HL-60/S4 treated with retinoic acid at 250 ng/mL for 4 days and 3 days (cell line): ENCODE measurements around the gene FAM13C.

ENCODE experiments used
- in situ Hi-C: fragments of 300-500 bp; cut with MboI; formaldehyde crosslinking; loops from 2 replicates; pipeline ENCODE4 v1.7.0; 2022; ENCODE audit warnings: low sequenced_read_pairs

The FAM13C gene

DNA sequence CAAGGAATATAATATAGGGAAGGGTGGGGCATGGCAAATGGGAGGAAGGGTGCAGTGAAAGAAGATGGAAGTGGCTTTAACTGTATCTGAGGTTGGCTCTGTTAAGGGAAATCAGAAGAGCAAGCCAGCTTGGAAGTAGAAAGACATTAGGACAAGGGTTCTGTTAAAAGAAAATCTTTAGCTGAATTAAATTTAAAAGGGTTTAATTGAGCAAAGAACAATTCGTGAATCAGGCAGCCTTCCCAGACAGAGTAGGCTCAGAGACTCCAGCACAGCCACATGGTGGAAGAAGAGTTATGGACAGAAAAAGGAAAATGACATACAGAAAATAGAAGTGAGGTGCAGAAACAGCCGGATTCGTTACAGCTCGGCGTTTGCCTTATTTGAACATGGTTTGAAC lies 42.0 kb downstream of the FAM13C start:
- in situ Hi-C loops, result no loop called here

DNA sequence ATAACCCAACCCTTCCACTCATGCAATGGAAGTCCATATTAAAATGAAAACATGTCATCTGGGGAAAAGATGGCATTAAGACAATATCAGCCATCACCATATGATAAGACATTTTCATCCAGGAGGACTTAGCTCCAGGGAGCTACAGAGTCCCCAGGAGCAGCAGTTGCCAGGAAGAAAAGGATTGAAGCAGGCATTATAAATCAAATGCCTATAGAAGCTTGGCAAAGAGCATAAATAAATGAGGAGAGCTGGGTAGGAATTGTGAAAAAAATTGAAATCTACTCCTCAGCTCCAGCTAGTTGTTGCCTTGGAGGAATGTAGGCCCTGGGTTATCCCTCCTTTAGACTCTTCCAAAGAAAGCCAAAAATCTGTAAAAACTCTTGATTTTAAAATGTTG lies 42.5 kb downstream of the FAM13C start:
- in situ Hi-C loops, result no loop called here

DNA sequence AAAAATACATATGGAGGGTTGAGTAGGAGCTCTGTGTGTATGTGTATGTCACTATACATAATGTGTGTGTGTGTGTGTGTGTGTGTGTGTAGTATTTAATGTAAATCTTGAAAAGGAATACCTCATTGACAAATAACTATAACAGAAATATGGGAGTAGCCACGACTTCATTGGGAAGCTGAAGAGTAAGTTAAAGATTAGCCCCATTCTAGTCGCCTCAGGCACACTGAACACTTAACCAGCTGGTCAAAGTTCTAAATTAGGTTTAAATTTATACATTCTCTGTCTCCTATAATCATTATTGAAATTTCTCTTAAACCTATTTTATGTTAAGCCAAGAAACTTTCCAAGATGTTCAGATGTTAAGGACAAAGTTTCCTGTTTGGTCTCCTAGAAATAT lies 45.3 kb downstream of the FAM13C start:
- in situ Hi-C loops, result no loop called here

DNA sequence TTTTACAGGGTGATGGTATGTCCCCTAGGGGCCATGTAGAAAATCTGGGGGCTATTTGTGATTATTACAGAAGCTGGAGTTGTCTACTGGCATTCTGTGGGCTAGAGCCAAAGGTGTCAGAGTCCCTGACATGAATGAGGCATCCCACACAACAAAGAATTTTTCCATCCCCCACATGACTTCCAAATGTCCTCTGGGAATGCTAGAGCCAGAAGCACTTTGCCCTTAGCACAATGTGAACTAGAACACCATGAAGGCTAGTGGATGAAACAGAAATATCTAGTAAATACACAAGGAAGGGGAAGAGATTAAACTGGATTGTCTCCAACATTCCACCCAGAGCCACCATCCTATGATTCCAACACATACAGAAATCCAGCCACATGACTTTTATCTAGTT lies 46.9 kb downstream of the FAM13C start:
- in situ Hi-C loops, result no loop called here

DNA sequence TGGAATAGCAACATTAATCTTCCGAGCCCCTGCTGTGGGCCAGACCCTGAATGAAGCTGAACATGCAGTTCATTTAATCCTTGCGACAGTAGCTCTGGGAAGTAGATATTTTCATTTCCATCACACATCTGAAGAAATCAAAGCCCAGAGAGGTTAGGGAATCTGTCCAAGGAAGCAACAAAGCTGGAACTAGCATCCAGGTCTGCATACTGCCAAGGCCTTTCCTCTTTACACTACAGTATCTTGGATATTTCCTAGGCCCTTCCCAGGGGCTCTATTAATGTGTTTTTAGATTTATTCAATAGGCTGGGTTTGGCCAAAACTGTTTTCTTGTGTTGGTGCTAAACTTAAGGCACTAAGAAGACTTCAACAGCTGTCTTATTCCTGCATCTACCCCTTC lies 48.1 kb downstream of the FAM13C start:
- in situ Hi-C loops, result no loop called here

DNA sequence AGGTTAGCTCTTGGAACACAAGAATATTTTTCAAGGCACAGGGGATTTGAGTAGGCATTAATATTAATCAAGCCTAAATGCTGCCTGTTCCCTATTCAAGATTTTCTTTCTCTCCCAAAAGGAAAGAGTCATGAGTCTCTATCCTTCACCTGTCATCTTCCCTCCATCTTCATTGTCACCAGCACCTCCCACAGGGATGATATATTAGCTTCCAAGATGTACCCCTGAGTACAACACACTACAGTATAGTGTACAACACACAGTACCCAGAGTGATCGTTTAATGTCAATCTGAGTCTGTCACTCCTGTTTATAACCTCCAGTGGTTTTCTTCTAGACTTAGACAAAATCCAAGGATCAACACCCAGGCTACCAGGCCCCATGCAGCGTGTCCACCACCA lies 50.1 kb downstream of the FAM13C start:
- in situ Hi-C loops, result no loop called here

DNA sequence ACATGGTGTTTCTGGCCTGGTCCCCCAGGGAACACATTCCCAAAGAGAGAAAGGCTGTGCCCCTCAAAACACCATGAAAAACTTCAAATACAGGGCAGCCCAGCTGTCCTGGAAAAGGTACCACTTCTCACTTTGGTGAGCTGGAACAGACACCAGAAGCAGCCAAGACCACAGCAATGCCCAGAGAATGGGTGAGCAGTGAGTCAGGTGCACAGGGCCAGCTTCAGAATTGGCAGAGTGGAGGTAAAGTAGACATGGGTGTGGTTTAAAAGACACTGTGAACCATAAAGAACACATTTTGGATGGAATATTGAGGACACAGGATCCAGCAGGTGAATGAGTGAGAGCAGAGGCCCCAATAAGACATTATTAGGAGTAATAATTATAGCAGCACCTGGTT lies 51.3 kb downstream of the FAM13C start:
- in situ Hi-C loops, result no loop called here

DNA sequence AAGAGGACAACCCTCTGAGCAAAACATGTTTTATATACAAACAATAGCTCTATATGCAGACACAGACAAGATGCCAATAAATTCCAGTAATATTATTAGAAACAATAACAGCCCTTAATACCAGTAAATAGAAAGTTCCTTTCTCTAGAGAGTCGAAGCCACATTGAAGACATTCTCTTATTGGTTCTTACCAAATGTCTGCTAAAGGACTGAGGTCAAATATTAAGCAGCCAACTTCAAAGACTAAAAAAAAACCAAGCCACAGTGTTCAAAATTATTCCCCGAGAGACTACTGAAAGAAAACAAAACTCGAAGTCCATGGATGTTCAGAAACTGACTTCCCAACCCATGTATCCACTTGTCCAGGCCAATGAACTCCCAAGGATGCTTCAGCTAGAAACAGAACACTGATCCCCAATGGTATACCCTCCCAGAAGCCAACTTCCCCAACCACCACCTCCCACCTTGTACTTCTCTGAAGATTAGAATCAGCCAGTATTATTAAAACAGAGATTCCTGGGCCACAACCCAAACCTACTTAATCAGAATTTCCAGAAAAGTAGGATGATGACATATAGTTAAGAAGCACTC lies 51.9 kb downstream of the FAM13C start:
- in situ Hi-C loops, result no loop called here

DNA sequence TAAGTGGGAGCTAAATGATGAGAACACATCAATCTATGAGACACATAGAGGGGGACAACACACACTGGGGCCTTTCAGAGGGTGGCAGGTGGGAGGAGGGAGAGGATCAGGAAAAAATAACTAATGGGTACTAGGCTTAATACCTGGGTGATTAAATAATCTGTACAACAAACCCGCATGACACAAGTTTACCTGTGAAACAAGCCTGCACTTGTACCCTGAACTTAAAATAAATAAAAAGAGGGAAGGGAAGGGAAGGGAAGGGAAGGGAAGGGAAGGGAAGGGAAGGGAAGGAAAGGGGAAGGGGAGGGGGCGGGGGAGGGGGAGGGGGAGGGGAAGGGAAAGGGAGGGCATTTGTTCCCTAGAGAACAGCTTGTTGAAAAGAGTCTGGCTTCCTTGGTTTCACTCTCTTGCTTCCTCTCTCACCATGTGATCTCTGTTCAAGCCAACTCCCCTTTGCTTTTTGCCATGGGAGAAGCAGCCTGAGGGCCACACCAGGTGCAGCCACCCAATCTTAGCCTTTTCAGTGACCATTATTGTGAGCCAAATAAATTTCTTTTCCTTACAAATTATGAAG lies 57.7 kb downstream of the FAM13C start:
- in situ Hi-C loops, result no loop called here

DNA sequence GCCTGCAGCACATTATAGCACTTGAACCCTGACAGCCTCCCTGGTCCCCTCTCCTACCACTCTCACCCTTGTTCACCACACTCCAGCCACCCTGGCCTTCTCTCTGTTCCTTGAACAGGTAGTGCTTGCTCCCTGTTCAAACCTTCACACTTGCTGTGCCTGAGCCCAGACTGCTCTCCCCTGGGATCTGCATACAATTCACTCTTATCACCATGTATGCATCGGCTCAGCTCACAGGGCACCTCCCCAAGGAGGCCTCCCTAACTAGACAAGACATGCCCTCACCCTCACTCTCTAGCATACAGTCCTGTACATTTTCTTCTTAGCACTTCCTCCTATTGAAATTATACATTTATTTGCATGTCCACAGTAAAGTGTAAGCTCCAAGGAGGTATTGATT lies 59.3 kb downstream of the FAM13C start:
- in situ Hi-C loops, result no loop called here

DNA sequence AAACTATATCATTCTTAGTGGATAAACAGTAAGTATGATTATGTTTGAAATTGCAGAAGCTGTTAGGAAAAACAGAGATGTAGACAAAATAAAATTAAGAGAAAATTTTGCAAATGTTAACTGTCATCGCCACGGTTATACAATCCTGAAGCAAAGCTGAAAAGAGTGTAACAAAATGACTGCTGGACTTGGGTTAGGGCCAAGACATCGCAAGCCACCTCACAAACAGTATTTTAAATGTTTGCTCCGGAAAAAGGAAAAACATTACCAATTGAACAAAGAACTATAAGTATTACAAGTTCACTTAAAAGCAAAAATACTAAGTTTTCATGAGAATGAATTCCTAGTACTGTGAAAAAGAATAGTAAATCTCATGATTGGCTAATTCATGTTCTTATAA lies 60.0 kb downstream of the FAM13C start:
- in situ Hi-C loops, result no loop called here

DNA sequence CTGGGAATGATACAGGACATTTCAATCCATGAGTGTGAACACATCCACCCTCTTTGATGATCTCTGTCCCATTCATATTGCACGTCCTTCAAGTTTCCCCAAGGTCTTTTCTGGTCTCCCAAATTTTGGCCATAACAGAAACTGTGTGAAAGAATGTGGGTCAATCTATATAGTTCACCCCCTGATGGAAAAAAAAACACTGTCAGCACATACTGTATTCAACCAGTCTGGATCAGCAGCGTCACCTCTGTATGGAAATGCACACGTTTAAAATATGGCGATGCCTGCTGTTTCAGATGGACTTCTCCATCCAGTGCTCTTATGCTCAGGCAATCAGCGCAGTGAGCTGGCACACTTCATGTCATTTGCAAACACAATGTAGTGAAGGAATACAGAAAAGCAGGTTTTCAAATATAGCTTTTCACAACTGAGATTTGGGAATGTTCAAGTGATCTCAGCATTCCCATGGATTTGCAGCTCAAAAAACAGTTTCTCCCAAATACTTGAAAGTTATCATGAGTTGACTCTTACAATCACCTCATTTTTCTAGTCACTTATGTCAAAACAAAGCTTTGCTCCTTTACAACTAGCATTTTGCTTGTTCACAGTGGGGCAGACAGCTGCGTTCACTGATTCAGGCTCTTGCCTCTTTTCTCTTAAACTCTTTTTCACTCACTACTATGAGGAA lies 61.1 kb downstream of the FAM13C start:
- in situ Hi-C loops, result no loop called here

DNA sequence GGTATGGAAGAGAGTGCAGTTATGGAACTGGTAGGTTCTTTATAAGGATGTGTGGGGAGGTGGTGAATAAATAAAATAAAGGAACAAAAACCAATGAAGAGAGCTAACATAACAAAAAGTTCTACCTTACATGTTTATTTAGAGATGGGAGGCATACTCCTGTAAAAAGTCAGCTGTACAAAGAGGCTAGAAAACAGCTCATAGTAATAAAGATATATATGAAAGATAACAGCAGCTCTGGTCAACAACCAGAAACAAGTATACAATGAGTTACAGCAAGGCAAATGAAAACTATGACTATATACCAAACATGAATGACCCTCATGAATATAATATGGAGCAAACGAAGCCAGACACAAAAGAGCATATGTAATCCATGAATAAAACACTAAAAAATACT lies 62.0 kb downstream of the FAM13C start:
- in situ Hi-C loops, result no loop called here

DNA sequence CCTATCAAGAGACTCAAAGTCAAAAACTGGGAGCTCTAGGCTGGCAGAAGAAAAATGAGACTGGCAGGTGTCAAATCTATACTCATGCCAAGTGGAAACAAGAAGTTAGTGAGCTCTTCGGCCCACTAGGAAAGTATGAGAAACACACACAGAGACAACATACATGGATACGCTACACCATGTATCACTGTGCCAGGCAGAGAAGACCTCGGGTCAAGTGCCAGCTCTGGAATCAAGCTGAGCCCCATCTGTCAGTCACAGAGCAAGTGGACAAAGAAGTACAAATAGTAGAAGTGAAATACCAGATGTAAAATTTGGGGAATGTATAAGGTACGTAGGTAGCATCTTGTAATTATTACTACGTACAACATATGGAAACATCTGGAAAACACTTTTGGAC lies 62.4 kb downstream of the FAM13C start:
- in situ Hi-C loops, result no loop called here

DNA sequence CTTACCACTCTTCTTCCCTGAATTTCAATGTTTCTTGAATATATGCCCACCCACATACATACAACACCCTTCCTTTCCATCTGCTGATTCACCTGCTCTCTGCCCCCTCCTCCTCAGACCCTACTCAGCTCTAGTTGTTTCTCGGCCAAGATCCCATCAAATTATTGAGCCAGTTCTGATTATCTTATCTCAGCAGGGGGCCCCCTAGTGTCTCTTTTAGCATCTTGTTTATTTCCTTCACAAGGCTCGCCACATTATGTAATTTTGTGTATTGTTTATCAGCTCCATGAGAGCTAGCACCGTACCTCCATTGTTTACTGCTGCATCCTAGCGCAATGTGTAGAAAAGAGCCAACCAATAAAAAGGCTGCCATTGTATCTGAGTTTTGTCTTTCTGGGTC lies 71.9 kb downstream of the FAM13C start:
- in situ Hi-C loops, result no loop called here

DNA sequence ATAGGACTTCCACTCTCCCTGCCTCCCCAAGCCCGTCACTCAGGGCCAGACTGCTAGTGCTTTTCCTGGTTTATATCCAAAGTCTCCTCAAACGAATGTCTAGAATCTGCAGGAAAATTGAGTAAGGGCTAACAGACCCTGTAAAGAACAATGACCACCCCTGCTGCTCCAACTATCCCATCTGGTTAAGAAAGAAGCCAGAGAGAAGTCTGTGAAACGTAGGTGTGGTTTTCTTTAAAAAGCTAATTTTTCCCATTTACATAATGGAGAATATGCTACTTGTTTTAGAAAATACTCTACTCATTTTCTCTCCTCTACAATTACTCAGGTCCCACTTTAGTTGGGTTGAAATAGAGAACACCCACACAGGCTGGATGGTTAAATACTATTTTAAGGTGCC lies 72.5 kb downstream of the FAM13C start:
- in situ Hi-C loops, result no loop called here

DNA sequence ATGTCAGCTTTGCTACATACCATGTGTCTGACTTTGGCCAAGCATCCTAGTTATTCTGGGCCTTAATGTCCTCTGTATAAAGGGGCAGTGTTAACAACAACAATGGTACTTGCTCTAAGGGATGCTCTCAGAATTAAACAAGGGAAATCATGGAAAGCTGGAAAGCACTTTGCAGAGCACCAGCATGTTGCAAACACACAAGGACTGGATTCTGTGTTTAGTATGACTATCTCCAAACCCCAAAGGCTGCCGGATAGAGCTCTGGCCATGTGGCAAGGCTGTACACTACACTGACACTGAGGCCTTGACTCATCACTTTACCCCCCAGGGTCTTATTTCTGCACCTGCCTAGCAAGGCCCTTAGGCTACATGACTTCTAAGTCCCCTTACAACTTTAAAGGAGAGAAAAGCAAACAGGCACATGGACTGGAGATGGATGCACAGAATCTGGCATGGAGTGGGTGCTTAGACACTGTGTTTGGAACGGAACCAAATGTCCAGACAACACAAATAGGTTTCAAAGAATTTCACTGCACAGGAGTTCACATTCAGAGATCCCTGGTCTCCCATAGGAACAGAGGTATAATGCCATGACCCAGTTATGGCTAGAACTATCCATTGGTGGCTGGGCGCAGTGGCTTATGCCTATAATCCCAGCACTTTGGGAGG lies 74.6 kb downstream of the FAM13C start:
- in situ Hi-C loops, result no loop called here

DNA sequence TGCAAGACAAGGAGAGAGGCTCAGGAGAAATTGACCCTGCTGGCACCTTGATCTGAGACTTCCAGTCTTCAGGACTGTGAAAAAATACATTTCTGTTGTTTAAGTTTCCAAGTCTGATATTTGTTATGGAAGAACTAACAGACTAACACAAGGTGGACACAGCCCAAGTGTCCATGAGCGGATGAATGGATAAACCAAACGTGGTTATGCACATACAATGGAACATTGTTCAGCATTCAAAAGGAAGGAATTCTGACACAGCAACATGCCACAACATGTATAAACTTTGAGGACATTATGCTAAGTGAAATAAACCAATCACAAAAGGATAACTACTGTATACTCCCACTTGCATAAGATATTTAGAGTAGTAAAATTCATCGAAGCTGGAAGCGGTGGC lies 76.5 kb downstream of the FAM13C start:
- in situ Hi-C loops, result no loop called here

DNA sequence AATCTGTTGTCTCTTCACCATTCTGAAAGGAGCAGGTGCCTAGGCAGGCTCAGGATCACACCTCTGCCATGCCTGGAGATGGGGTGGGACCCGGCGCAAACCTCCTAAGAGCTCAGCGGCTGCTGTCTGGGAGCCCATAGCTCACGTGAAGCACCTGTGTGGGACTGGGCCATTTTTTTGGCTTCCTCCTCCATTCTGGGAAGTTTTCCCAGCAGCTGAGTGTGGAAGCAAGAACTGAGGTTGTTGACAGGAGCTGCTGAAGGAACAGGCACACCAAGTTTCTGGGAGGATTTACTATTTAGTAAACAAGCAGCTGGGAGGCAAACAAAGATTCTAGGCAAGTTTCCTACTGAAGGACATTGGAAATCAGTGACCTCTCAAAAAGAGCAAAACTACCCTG lies 77.3 kb downstream of the FAM13C start:
- in situ Hi-C loops, result no loop called here

DNA sequence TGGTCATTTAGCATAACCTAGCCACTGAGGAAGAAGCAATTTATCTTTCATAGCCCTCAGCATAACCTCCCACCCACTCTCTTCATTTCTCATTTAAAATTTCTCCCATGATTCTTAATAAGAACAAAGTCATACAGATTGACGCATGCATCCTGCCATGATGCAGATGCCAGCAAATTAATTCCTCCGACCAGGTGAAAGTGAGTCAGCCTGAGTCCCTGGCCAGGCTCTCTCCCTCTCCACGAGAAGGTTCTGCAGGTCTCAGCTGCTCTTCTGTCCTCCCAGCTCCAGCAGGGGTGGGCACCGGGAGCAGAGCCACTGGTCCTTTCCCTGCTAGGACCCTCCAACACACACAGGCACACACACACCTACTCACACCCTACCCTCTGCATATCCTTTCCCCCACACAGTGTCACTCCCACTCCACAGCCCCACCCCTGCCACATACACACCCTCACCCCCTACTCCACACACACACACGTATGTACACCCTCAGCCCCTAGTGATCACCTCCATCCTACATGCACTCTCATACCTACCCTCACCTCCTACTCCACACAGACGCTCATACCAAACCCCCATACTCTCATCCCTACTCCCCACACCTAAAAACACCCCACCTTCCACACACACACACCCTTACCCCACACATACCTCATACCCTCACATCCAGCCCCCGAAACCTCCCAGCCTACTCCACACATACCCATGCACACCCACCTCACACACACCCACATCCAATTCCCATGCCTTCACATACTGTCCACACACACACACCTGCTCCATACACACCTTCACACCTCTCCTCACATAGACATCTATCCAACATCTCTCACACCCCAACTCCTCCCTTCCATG lies 78.0 kb downstream of the FAM13C start:
- in situ Hi-C loops, result no loop called here

DNA sequence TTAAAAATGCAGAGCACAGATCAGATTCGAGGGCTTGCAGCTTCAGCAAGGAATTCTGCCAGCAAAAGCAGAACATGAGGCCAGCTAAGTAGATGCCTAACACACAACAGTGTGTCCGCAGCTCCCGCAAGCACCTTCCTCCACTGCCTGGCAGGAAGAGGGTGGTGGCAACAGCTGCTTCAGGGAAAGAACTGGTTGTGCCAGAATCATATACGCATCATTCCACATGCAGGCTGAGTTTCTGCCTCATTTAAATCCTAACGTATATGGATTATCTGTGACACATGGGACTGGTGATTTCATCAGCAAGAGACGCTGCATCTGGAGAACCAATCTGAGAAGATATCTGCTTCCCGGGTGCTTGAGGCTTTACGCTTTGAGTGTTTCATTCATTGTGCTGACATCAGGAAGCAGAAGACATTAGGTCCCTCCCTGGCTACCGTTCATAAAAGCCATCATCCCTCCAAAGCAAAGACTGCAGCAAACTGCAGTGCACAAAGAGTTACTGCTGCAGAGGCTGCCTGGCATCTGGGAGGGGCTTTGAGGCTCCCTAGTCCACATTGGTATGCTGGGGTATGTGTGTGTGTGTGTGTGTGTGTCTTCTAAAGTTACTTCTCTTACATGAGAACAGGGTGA lies 78.8 kb downstream of the FAM13C start:
- in situ Hi-C loops, result no loop called here
